Suppressor macrophage treated with lipopolysaccharide for 4 hours (primary cell): ENCODE measurements around the gene ZFR2.

Experiments used
- DNase-seq: peaks from one replicate; pipeline ENCODE4 v3.0.0-alpha.2; 2020

Gene ZFR2

DNA sequence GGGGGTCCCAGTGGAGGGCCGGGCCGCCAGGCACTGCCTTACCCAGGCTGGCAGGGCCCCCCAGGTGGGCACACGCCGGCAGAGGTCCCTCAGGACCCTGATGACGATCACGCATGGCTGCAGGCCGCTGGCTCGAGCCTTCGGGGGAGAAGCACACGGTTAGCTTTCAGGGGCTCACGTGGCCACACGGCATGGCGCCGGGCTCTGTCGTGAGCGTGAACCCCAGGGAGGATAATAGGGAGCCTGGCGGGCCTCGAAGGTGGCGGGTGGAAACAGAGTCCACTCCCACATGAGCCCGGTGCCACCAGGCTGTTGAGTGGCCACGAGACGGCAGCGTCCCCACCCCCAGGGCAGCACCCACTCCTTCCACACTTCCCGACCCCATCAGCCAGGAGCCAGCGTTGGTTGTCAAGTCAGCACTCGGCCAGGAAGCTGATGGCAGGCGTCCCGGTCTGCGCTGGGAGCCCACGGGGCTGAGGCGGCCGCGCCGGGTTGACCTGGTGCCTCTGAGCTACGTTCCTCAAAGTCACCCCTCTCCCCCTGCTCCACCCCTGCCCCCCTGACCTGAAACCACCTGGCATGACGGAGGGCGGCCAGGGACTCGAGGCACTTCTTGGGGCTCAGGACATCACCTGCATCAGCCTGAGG lies 58.0 kb downstream of the ZFR2 start:
- no peak for DNase-seq

DNA sequence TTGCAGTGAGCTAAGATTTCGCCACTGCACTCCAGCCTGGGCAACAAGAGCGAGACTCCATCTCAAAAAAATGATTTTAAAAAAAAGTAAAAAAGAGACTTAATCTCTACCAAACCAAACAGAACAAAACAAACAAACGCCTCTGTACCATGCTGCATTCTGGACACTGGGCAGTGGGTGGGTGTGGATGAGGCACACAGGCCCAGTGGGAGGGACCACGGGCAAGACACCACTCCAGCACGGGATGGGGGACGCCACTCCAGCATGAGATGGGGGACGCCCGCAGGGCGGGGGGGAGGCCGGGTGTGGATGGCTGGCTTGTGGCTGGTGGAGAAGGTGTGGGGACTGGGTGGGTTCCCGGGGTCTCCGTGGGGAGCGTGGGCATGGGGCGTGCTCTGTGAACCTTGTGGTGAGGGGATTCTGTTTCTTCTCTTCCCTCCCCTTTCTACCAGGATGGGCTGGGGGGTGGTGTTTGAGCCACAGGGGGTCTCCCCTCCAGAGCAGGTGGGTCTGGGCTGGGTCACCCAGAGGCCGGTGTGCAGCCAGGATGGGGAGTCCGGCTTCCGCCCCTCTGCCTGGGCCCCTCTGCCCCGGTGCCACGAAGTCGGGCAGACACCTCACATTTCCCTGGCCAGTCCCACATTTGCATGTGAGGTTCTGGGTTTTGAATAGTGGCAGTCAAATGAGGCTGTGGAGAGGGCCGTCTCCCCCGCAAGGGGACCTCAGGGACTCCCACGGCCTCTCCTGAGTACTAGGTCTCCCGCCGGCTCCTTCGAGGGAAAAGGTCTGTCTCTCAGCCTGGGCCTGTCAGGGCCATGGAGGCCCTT lies 58.7 kb downstream of the ZFR2 start:
- DNase-seq = no peak

DNA sequence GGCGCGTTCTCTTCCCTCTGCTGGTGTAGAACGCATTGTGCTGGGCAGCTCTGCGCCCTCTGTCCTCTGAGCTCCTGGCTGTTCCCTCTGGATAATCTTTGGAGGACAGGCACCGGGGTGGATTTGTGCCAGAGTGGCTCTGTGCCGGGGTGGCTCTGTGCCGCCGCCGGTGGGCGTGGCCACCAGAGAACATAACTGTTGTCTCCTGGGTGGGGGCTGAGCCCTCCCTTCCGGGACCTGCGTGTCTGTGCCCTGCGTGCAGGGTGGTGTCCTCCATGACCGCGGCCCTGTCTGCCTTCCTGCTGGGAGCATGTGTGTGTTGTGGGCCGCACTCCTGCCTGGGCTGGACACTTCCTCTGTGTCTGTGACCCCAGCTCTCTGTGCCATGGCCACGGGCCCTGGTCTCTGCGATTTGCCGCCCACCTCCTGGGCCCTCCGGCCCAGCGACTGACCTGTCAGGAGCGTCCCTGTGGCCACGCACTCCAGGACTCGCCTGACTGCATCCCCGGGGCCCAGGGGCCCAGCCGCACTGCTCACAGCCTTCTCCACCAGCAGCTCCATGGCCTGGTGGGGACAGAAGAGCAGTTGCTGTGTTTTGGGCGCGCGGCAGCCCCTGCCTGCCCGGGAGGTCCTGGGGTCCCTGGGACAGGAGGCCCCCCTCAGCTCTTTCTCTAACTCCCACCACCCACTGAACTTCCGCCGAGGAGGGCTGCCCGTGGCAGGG lies 60.3 kb downstream of the ZFR2 start:
- no peak for DNase-seq

DNA sequence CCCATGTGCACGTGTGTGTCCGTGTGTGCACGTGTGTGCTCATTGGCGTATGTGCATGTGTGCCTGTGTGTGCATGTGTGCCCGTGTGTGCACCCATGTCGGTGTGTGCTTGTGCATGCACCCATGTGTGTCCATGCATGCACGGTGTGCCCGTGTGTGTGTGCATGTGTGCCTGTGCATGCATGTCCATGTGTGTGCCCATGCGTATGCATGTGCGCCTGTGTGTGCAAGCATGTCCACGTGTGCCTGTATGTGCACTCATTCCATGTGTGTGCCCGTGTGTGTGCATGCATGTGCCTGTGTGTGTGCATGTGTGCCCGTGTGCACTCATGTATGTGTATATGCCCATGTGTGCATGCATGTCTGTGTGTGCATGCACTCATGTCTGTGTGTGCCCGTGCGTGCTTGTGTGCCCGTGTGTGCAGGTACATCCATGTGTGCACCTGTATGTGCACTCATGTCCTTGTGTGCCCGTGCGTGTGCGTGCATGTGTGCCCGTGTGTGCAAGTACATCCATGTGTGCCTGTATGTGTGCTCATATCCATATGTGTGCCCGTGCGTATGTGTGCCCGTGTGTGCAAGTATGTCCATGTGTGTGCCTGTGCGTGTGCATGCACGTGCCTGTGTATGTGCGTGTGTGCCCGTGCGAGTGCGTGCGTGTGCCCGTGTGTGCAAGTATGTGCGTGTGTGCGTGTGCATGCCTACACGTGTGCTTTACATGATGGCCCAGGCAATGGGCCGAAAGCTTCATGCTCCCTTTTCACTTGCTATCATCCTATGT lies 61.1 kb downstream of the ZFR2 start:
- DNase-seq = no peak

DNA sequence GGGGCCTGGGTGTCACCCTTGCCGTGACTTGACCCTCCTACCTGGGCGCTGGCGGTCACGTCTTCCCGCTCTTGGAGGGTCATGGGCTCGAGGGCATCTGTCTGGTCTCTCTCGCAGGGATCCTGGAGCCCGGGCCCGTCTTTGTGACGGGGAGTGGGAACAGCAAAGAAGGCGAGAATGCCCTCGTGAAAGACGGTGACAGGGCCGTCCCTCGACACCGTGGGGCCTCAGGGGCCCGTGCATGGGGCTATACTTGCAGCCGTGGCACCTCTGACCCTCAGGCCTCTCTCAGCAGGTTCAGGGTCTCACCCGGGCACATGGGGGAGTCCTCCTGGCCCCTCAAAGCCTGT lies 61.7 kb downstream of the ZFR2 start:
- no peak for DNase-seq

DNA sequence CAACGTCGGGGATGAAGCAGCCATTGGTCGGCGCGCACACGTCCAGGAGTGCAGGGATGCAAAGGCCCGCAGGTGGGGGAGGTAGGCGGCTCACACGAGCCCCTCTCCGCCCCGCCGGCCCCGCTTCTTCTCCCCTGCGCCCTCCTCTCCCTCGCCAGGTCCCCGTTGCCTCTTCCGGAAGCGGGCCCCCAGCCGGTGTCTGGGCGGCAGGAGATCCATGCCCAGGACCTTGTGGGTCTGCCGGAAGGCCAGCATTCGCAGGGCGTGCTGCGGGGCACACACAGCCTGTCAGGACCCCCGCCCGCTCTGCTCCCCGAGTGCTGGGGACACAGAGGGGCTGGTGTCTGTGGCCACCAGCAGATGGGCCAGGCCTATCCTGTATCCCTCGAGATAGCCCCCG lies 63.0 kb downstream of the ZFR2 start:
- no peak for DNase-seq

DNA sequence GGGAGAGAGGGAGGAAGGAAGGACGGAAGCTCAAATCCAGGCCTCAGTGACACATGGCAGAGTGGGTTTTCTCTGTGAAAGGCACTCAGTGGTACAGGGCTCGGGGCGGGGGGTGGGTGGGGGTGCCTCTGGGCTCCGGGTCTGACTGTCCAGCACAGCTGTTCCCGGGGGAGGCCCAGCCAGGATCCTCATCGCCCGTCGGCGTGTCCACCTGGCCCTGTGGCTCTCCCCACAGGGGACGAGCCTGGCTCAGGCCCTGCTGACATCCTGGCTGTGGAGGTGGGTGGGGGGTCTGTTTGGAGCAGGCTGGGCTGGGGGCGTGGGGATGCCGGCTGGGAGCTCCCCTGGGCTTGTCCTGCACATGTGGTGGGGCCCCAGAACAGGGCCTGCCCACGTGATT lies 64.4 kb downstream of the ZFR2 start:
- DNase-seq = no peak

DNA sequence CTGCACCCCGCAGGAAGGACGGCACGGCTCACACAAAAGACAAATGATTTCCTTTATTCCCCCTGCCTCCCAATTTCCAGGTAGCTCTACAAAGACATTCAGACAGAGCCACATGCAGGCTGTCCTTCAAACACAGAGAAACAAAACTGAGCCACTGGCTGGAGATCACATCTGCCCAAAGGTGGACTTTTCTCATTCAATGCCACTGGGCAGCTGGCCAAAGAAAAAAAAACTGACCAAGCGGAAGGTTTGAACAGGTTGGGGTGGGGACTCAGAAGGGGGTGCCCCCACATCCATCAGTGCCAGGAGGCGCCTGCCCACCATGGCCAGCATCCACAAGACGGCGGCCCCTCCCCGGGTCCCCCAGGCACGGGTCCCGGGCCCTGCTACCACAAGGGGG lies 64.9 kb downstream of the ZFR2 start:
- DNase-seq = no peak

DNA sequence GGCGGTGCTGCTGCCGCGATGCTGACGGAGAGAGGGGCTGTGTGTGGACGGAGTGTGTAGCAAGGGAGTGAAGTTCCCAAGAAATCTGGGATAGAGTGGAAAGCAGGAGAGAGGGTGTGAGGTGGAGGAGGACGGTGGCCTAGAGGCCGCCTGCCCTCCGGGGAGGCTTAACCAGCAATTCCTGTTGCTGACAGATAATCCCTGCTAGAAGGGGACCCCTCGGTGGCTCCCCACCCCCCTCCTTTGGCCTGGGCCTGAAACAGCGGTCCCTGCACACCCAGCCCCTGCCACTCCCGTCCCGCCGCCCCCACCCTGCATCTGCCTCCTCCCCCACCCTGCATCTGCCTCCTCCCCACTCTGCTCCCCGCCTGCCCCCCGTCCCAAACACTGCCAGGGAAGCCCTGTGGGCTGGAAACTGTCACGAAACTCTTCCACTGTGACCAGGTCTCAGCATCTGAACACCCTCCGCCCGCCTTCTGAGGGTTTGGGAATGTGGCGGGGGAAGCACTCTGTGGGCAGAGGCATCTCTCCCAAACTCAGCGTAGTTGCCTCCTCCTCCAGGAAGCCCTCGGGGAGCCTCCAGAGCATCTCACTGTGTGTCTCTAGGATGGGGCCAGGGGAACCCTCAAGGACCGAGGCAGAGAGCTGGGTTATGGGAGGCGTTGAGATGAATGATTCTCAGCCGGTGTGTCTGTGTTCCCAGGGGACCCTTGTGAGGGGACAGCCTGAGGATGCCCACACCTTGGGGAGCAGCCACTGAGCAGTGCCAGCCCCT lies 65.5 kb downstream of the ZFR2 start:
- DNase-seq = no peak

DNA sequence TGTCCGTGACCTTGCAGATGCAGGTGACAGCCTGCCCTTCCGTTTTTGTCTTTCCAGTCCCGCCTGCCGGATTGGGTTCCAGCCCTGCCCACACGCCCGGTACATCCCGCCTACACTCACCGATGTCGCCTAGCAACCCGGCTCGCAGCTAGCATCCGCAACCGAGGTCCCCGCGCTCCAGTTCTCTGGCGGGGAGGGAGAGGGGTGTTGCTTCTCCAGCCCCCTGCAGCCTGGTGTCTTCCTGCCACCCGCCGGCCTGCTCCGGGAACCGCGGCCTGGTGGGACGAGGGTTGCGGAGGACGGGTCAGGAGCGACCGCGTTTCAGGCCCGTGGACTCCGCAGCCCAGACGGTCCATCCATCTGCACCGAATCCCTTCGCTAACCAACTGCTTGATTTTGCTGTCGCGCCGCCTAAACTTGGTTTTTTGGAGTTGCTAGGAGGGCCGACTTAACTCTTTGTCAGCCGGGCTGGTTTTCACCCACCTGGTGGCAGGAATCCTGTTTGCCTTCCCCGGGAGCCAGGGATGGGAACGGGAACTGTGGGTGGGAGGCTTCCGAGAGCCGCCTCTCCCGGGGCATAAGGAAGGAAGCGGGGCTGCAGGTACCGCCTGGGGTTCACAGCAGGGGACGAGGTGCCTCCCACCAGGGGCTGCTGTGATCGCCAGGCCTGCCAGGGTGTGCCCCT lies 67.3 kb downstream of the ZFR2 start:
- no peak for DNase-seq

DNA sequence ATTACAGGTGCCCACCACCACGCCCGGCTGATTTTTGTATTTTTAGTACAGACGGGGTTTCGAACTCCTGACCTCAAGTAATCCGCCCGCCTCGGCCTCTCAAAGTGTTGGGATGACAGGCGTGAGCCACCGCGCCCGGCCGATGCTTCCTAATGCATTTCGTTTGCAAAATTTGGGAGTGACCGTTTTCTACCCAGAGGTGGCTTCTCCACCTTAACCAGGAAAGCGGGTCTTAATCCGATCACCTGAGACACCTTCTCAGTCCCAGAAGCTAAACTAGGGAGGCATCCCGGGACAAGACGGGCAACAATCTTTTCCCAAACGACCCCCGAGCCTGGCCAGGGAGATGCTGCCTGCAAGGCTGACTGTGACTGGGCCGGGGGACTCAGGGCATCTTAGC lies 67.8 kb downstream of the ZFR2 start:
- DNase-seq = no peak

DNA sequence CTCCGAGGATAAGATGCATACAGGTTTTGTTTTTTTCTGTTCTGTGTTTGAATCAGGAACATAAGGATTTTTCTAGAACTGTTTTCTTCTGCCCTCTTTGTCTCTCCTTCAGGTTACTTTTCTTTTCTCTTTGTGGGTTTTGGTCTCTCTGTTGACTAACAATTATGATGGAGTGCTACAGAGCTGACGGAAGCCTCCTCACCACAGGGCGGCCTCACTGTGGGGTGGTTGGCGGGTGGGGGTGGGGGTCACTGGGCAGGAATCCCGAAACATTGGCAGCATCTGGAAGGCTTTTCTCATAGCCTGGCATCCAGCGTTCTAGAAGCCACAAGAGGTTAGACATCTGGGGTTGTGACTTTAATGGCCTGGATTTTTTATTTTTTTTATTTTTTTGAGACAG lies 70.7 kb downstream of the ZFR2 start:
- DNase-seq = no peak

DNA sequence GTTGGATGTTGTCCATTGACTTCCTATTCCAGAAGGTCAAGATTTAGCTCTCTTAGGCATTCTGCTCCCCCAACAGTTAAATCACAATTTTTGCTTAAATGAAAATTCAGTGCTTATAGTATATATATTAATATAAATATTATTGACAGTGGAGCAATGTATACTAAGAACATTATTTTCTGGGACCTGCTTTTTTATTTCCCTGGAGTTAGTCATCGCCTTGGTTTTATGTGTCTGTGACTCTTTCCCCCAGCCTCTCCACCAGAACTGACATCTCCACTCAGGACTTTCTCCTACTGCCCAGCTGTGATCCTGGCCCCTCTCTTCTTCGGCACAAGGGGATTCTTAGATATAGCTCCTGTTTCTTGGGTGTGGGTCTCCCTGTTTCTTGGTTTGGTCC lies 72.5 kb downstream of the ZFR2 start:
- no peak for DNase-seq

DNA sequence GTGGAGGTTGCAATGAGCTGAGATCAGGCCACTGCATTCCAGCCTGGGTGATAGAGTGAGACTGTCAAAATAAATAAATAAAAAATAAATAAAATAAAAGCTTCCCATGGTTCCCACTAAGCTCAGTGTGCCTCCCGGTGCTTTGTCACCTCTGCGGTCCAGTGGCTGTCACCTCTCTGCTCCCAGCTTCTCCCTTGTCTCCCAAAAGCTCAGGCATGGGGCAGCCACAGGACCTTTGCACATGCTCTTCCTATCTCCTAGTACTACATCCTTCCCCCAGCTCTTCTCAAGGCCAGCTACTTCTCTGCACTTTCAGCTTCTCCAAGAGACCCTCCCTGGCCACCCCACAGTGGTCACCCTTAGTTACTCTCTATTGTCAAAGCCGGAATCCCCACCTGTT lies 75.0 kb downstream of the ZFR2 start:
- no peak for DNase-seq

DNA sequence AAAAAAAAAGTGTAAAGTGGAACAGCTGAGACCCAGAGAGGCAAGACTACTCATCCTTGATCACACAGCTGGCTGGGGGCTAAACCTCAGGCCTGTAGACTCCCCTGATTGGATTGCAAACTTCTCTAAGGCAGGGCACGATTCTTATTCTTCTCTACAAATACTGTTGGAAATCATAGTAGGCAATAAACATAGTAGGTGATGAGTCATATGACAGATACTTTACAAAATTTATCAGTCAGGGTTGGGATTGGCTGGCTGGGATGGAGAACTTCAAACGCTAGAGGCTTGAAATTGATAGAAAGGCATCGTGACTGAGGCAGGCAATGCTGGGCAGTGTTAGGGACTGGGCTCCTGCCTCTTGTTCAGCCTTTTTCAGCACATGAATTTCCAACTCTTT lies 76.7 kb downstream of the ZFR2 start:
- no peak for DNase-seq

DNA sequence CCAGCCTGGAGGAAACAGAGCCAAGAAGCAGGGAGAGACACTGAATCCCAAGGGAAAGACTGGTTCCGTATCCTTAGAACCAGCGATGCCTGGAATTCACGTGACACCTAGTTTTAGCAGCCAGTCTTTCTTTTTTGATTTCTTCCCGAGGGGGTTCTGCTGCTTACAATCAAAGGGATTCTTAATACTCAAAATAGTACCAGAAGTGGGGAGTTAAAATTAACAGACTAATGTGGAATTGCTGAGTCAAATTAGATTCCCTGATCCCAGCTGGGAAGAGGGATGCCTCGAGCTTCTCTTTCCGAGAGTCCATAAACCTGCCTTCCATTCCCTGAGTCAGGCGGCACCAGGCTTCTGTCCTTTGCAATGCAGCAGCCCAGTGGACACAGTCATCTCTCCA lies 77.9 kb downstream of the ZFR2 start:
- DNase-seq = no peak

DNA sequence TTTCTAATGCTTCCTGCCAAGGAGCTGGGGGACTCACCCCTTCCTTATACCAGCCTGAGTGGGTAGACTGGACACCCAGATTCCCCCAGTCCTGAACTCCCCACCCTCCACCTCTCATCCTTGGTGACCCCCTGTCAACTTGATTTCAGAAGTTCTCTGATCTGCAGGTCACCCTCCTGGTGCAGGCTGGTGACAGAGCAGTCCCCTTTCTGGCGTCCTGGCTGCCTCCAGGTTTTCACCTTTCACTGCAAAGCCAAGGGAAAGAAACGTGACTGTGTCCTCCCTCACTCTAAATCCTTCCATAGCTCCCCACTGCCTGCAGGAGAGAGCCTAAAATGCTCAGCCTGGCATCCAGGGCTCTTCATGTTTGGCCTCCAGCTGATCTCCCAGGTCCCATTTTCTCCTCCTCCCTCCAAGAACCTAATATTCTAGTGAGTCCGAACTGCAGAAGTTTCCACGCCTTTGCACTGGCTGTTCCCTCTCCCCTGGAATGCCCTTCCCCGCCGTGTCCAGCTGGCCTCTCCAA lies 78.6 kb downstream of the ZFR2 start:
- no peak for DNase-seq

DNA sequence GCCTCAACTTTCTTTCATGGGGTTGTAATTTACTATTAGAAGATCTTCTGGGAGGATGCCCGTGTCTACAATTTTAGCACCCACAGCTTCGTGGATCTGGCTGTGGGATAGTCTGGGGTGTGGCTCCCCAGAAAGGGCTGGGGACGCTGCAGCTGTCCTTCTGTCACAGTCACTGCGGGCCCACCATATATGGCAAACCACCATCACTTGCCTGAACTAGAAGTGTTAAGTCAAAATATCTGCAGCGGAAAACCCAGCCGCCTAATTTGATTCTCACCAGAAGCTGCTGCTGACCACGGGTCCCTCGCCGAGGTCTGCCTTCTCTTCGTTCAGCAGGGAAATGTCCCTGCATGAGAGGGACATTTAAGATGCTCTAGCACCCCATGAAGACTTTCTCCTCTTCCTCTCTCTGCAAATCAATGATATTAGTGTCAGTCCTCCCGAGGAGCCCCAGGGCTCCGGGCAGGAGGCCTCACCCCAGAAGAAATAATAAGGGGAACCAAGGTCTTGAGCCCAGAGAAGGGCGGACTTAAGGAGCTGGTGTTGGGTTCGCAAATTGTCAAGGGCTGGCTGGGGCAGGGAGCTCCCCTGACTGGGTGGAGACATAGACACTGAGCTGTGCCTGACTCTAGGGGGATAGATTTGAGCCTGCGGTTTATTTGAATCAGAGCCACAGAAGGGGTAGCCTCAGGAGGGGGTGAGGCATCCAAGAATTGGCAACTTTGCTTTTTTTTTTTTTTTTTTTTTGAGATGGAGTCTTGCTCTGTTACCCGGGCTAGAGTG lies 79.7 kb downstream of the ZFR2 start:
- no peak for DNase-seq

DNA sequence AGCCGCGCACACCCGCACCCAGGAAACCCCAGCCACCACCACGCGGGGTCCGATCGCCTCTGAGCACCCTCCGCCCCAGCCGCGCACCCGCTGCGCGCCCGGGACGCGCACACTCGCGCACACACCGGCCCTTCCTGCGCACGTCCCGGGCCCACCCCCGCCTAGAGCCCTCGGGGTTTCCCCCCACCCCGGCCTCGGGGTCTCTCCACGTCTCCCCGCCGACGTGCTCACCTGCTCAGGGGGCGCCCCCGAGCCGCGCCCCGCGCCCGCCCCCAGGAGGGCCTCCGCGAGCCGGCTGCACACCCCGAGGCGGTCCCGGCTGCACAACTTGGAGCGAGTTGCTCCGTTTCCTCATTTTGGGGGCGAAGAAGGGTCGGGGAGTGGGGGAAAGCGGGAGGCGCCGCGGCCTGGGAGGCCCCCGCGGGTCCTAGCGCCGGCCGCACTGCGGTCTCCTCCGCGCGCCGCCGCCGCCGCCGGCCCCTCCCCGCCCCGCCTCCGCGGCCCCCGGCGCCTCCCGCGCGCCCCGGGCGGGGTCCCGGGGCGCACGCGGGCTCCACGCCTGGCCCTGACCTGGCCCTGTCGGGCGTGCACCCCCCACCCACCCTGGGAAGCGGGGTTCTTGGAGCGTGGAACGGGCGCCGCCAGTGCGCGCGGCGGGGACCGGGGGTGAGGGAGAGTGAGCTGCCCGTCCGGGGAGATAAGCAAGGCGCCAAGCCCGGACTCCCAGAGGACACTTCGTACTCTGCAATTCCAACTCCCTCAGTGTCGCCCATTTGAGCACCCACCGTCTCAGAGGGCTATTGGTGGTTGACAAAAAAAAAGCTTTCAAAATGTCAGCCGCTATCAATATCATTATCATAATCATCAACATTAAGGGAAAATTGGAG lies 82.7 kb downstream of the ZFR2 start, which contains the start of gene MATK:
MATK (minus strand) TSS at position 444 of the 887 bp plus-strand sequence. CDS start 1,246 bp downstream, outside the sequence.
- peak; percentile 19 for DNase-seq
